Cardiac fibroblast (primary cell): Measurements from ENCODE around the gene SLC12A5.

ENCODE experiments used
- DNase-seq, 2 donors: peaks; one replicate each; pipeline versions ENCODE4 v3.0.0 to v3.0.0-alpha.2; 2010; ENCODE audit warnings: low read depth in 2 of 2
- H3K4me3 ChIP-seq, 2 donors: replicated peaks in 1 of 2; 1 replicate in 1 of 2; 2 replicates in 1 of 2; pipeline ENCODE4 v1.5.1; 2011; ENCODE audit warnings: low read depth in 2 of 2, low read length in 2 of 2, mild to moderate bottlenecking in 2 of 2, moderate library complexity in 1 of 2
- CTCF ChIP-seq: IDR thresholded peaks from one replicate; pipeline ENCODE4 v1.5.1; 2011; ENCODE audit warnings: low read depth, mild to moderate bottlenecking, low read length, inconsistent platforms

SLC12A5 gene

GRCh38 chr20:46102940-46103339, 73.9 kb downstream of the SLC12A5 start:
- DNase-seq = no peak
- no peak for TF ChIP-seq CTCF
- H3K4me3 ChIP-seq = no peak overlapping the region

GRCh38 chr20:46104262-46104661, 75.2 kb downstream of the SLC12A5 start:
- TF ChIP-seq CTCF = no peak
- H3K4me3 ChIP-seq = no peak overlapping the region
- DNase-seq = no peak

GRCh38 chr20:46107061-46107460, 78.0 kb downstream of the SLC12A5 start:
- no peak overlapping the region for H3K4me3 ChIP-seq
- no peak for DNase-seq
- TF ChIP-seq CTCF = no peak

DNA sequence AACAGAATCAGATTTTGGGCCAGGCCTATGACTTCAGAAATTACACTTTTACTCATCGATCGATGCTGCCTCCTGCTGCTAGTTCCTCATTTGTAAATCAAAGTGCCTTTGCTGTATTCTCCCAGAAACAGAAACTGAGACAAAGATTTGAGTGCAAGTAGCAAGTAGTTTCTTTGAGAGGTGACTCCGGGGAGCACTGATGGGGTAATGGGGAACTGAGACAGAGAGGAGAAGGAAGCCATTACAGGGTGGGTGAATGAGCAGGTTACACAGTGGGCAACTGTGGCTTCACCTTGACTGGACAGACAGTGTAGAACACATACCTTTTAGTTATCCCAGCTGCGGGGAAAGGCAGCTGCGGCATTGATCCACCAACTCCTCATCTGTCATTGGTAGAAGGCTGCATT, 79.4 kb downstream of the SLC12A5 start:
- no peak for TF ChIP-seq CTCF
- DNase-seq = no peak
- H3K4me3 ChIP-seq = no peak overlapping the region

- H3K4me3 ChIP-seq = no peak overlapping the region
- no peak for DNase-seq
- TF ChIP-seq CTCF = no peak
Measured at GRCh38 chr20:46108976-46109375, 80.0 kb downstream of the SLC12A5 start.
